Body of pancreas (tissue), 4 donors: ENCODE results near the gene DBNL. TPM values are rescaled to one million over a fixed set of nuclear protein-coding genes. Genes with fewer than 3 reads are reported as not detected.

ENCODE experiments used
- ATAC-seq: fragments of 150-250 bp; one replicate; pipeline ENCODE4 v1.9.1; 2016
- DNase-seq, 4 donors: peaks; one replicate each; pipeline ENCODE4 v3.0.0-alpha.2; 2019
- H3K27ac ChIP-seq, 4 donors: fragments of 200-600 bp; sonication (generic); 1 replicate in 3 of 4; 2 replicates in 1 of 4; pipeline versions ENCODE4 v1.5.1 to v1.6.1; 2016 to 2019; ENCODE audit warnings: mild to moderate bottlenecking in 1 of 4, mixed read lengths in 1 of 4, moderate library complexity in 1 of 4
- H3K27me3 ChIP-seq, 2 donors: fragments of 200-600 bp; sonication (generic); one replicate each; pipeline ENCODE4 v1.6.0; 2016; ENCODE audit warnings: mild to moderate bottlenecking in 1 of 2
- H3K36me3 ChIP-seq, 2 donors: fragments of 200-600 bp; sonication (generic); replicated peaks in 1 of 2; 2 replicates each; pipeline ENCODE4 v1.5.1; 2016; ENCODE audit warnings: low read depth in 2 of 2; ENCODE audit not compliant: insufficient read depth in 1 of 2
- H3K4me1 ChIP-seq: fragments of 200-600 bp; sonication (generic); one replicate; pipeline ENCODE4 v1.6.0; 2016
- H3K4me3 ChIP-seq, 2 donors: fragments of 200-600 bp; sonication (generic); 1 replicate in 1 of 2; 2 replicates in 1 of 2; pipeline ENCODE4 v1.5.1; 2016 to 2019
- H3K9me3 ChIP-seq, 3 donors: fragments of 200-600 bp; sonication (generic); 1 replicate in 2 of 3; 2 replicates in 1 of 3; pipeline ENCODE4 v1.5.1; 2016
- CTCF ChIP-seq, 7 experiments: fragments of 450-650 bp in 4 of 7; fragments of 200-600 bp in 3 of 7; sonication (generic) in 3 of 7; IDR thresholded peaks; one replicate each; pipeline ENCODE4 v1.5.1; 2016 to 2019; ENCODE audit warnings: antibody characterized with exemption in 7 of 7
- POLR2A ChIP-seq, 3 donors: fragments of 450-650 bp; IDR thresholded peaks; one replicate each; pipeline ENCODE4 v1.6.1; 2016; ENCODE audit warnings: antibody characterized with exemption in 3 of 3, mild to moderate bottlenecking in 2 of 3
- WGBS, 2 donors: methylation state at CpG; one replicate each; pipeline ENCODE4 v1.1.5; 2017; 5-methylcytosine and 5-hydroxymethylcytosine counted together
- intact Hi-C: fragments of 100-400 bp; cut with DNase I; formaldehyde crosslinking; loops from one replicate; pipeline ENCODE4 v1.15.1; 2023
- total RNA-seq, 2 donors: library from RNA; depleted of rRNA; stranded (reverse); fragments of >200 nt; gene quantifications; one replicate each; pipeline ENCODE4 v1.1.0, GENCODE V29; 2016

Gene DBNL
- total RNA-seq, 2 donors from 2014 or later = 62.0 to 96.6 TPM

DNA sequence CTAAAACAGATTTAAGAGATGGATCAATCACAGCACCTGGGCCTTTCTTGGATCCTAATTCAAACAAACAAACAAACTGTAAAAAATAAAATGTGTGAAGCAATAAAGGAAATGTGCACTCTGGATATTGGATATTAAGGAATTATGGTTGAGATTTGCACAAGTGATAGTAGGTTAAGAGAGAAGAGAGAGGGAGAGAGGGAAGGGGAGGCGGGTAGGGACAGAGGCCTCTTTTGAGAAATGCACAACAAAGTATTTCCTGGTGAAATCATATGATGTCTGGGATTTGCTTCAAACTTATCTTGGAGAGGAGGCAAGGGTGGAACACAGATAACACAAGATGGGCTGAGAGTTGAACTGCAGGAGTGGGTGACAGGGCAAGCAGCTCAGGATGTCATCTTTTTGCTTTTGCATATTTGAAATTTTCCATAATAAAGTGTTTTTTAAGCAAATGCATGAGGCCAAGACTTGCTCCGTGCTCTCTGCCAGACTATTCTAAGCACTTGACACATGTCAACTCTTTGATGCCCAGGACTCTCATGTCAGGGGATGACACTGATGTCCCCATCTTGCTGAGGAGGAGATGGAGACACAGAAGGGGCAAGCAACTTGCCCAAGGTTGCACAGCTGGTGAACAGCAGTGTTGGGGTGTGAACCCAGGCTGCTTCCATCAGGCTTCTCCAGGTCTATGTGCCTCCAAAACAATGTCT is 50.5 kb downstream of the DBNL start:
- Histone ChIP-seq H3K4me1 (no peaks in the 10 kb centered on the region), H3K9me3 (no peaks in the 10 kb centered on the region), H3K36me3 (no peaks in the 10 kb centered on the region), H3K27me3 (no peaks in the 10 kb centered on the region), H3K4me3 (no peak overlapping the region), H3K27ac (no peak overlapping the region)
- WGBS, 2 donors = 64 to 69% methylated on average over 2 of the region's 2 CpGs
- TF ChIP-seq CTCF (IDR thresholded peaks at IDR 0.05) = no peak
- TF ChIP-seq POLR2A (IDR thresholded peaks at IDR 0.05) = no peak
- intact Hi-C loops = no loop called here
- DNase-seq (no peak), ATAC-seq (no peak)

- DNase-seq (no peak), ATAC-seq (no peak)
- Histone ChIP-seq H3K27me3 (no peaks in the 10 kb centered on the region), H3K27ac (no peak overlapping the region), H3K36me3 (no peaks in the 10 kb centered on the region), H3K4me3 (no peak overlapping the region), H3K4me1 (no peaks in the 10 kb centered on the region), H3K9me3 (no peaks in the 10 kb centered on the region)
- intact Hi-C loops = no loop called here
- no peak for TF ChIP-seq POLR2A (IDR thresholded peaks at IDR 0.05)
- no peak for TF ChIP-seq CTCF (IDR thresholded peaks at IDR 0.05)
- WGBS, 2 donors = 84 to 94% methylated on average over 3 of the region's 3 CpGs
Measured at GRCh38 chr7:44095781-44096180, 51.3 kb downstream of the DBNL start.

- DNase-seq (no peak), ATAC-seq (no peak)
- Histone ChIP-seq H3K4me1 (no peaks in the 10 kb centered on the region), H3K9me3 (no peaks in the 10 kb centered on the region), H3K27me3 (no peaks in the 10 kb centered on the region), H3K4me3 (no peak overlapping the region), H3K36me3 (no peaks in the 10 kb centered on the region), H3K27ac (no peak overlapping the region)
- intact Hi-C loops = no loop called here
- 69 to 79% methylated on average over 6 to 8 of the region's 8 CpGs for WGBS, 2 donors
- TF ChIP-seq POLR2A (IDR thresholded peaks at IDR 0.05) (no peak), CTCF (IDR thresholded peaks at IDR 0.05) (no peak)
Measured at GRCh38 chr7:44096326-44096881, 51.9 kb downstream of the DBNL start.

GRCh38 chr7:44097064-44097932 is 52.8 kb downstream of the DBNL start:
- no peak for ATAC-seq
- no peak for DNase-seq
- Histone ChIP-seq H3K4me3 (no peak overlapping the region), H3K36me3 (no peaks in the 10 kb centered on the region), H3K4me1 (no peaks in the 10 kb centered on the region), H3K27ac (no peak overlapping the region), H3K27me3 (no peaks in the 10 kb centered on the region), H3K9me3 (no peaks in the 10 kb centered on the region)
- TF ChIP-seq CTCF (IDR thresholded peaks at IDR 0.05) (no peak), POLR2A (IDR thresholded peaks at IDR 0.05) (no peak)
- intact Hi-C loops = no loop called here
- WGBS, 2 donors = 72 to 77% methylated on average over 9 of the region's 9 CpGs
